ENCODE data around the gene MARCKSL1. TPM values are rescaled to one million over a fixed set of nuclear protein-coding genes. Genes with fewer than 3 reads are reported as not detected.

Gene MARCKSL1
- polyA plus RNA-seq, 2 donors = 3.6 to 6.0 TPM

GRCh38 chr1:32335535-32335789 lies 571 bp downstream of the MARCKSL1 start:
- H3K4me1 ChIP-seq (ENCODE audit: control insufficient read depth in 2 of 2, insufficient read depth in 2 of 2, low read length in 1 of 2) = peaks cover 5 to 8% of the 10 kb centered on the region in 2 donors
- no peaks in the 10 kb centered on the region for H3K9me3 ChIP-seq (ENCODE audit: control insufficient read depth in 2 of 2, insufficient read depth in 1 of 2, low read depth in 1 of 2, low read length in 1 of 2)
- no peak overlapping the region for H3K27ac ChIP-seq (ENCODE audit: low read depth in 2 of 2, low read length in 1 of 2)
- H3K27me3 ChIP-seq (ENCODE audit: control insufficient read depth in 1 of 2, insufficient read depth in 2 of 2, low read length in 2 of 2) = no peaks in the 10 kb centered on the region
- WGBS, 2 donors = 0 to 1% methylated on average over 29 to 34 of the region's 34 CpGs
- H3K36me3 ChIP-seq (ENCODE audit: control insufficient read depth in 2 of 2, insufficient read depth in 2 of 2, low read length in 1 of 2) = peaks cover 13 to 19% of the 10 kb centered on the region in 2 donors
- H3K4me3 ChIP-seq (ENCODE audit: low read depth in 1 of 2, low read length in 2 of 2) = peak overlapping the region; percentile 50 to 52

- Histone ChIP-seq H3K4me3 (ENCODE audit: low read depth in 1 of 2, low read length in 2 of 2) (peak overlapping the region; percentile 50 to 52), H3K36me3 (ENCODE audit: control insufficient read depth in 2 of 2, insufficient read depth in 2 of 2, low read length in 1 of 2) (peaks cover 13 to 23% of the 10 kb centered on the region in 2 donors), H3K27ac (ENCODE audit: low read depth in 2 of 2, low read length in 1 of 2) (no peak overlapping the region), H3K4me1 (ENCODE audit: control insufficient read depth in 2 of 2, insufficient read depth in 2 of 2, low read length in 1 of 2) (peaks cover 5 to 8% of the 10 kb centered on the region in 2 donors), H3K27me3 (ENCODE audit: control insufficient read depth in 1 of 2, insufficient read depth in 2 of 2, low read length in 2 of 2) (no peaks in the 10 kb centered on the region), H3K9me3 (ENCODE audit: control insufficient read depth in 2 of 2, insufficient read depth in 1 of 2, low read depth in 1 of 2, low read length in 1 of 2) (no peaks in the 10 kb centered on the region)
- WGBS, 2 donors = 3% methylated on average over 44 to 46 of the region's 46 CpGs
Observed at GRCh38 chr1:32334864-32335534, 1.0 kb downstream of the MARCKSL1 start.

- H3K36me3 ChIP-seq (ENCODE audit: control insufficient read depth in 2 of 2, insufficient read depth in 2 of 2, low read length in 1 of 2) = peaks cover 13 to 28% of the 10 kb centered on the region in 2 donors
- peaks cover 5 to 8% of the 10 kb centered on the region in 2 donors for H3K4me1 ChIP-seq (ENCODE audit: control insufficient read depth in 2 of 2, insufficient read depth in 2 of 2, low read length in 1 of 2)
- H3K27ac ChIP-seq (ENCODE audit: low read depth in 2 of 2, low read length in 1 of 2) = no peak overlapping the region
- no peaks in the 10 kb centered on the region for H3K9me3 ChIP-seq (ENCODE audit: control insufficient read depth in 2 of 2, insufficient read depth in 1 of 2, low read depth in 1 of 2, low read length in 1 of 2)
- WGBS, 2 donors = 56 to 62% methylated on average over 8 to 9 of the region's 9 CpGs
- no peaks in the 10 kb centered on the region for H3K27me3 ChIP-seq (ENCODE audit: control insufficient read depth in 1 of 2, insufficient read depth in 2 of 2, low read length in 2 of 2)
- no peak overlapping the region for H3K4me3 ChIP-seq (ENCODE audit: low read depth in 1 of 2, low read length in 2 of 2)
Observed at GRCh38 chr1:32334274-32334861, 1.7 kb downstream of the MARCKSL1 start.

GRCh38 chr1:32333251-32333963 lies 2.6 kb downstream of the MARCKSL1 start:
- Histone ChIP-seq H3K27ac (ENCODE audit: low read depth in 2 of 2, low read length in 1 of 2) (no peak overlapping the region), H3K27me3 (ENCODE audit: control insufficient read depth in 1 of 2, insufficient read depth in 2 of 2, low read length in 2 of 2) (no peaks in the 10 kb centered on the region), H3K9me3 (ENCODE audit: control insufficient read depth in 2 of 2, insufficient read depth in 1 of 2, low read depth in 1 of 2, low read length in 1 of 2) (no peaks in the 10 kb centered on the region), H3K4me1 (ENCODE audit: control insufficient read depth in 2 of 2, insufficient read depth in 2 of 2, low read length in 1 of 2) (peaks cover 5 to 8% of the 10 kb centered on the region in 2 donors), H3K4me3 (ENCODE audit: low read depth in 1 of 2, low read length in 2 of 2) (no peak overlapping the region), H3K36me3 (ENCODE audit: control insufficient read depth in 2 of 2, insufficient read depth in 2 of 2, low read length in 1 of 2) (peaks cover 16 to 36% of the 10 kb centered on the region in 2 donors)
- 63 to 77% methylated on average over 3 of the region's 3 CpGs for WGBS, 2 donors

- Histone ChIP-seq H3K36me3 (ENCODE audit: control insufficient read depth in 2 of 2, insufficient read depth in 2 of 2, low read length in 1 of 2) (peaks cover 19 to 38% of the 10 kb centered on the region in 2 donors), H3K4me3 (ENCODE audit: low read depth in 1 of 2, low read length in 2 of 2) (no peak overlapping the region), H3K27me3 (ENCODE audit: control insufficient read depth in 1 of 2, insufficient read depth in 2 of 2, low read length in 2 of 2) (no peaks in the 10 kb centered on the region), H3K9me3 (ENCODE audit: control insufficient read depth in 2 of 2, insufficient read depth in 1 of 2, low read depth in 1 of 2, low read length in 1 of 2) (no peaks in the 10 kb centered on the region), H3K4me1 (ENCODE audit: control insufficient read depth in 2 of 2, insufficient read depth in 2 of 2, low read length in 1 of 2) (peaks cover 5 to 8% of the 10 kb centered on the region in 2 donors), H3K27ac (ENCODE audit: low read depth in 2 of 2, low read length in 1 of 2) (peak overlapping the region in 1 of 2 donors; percentile 33)
- WGBS, 2 donors = 55 to 56% methylated on average over 3 of the region's 3 CpGs
Observed at GRCh38 chr1:32332290-32333079, 3.5 kb downstream of the MARCKSL1 start.

GRCh38 chr1:32331549-32331948 lies 4.5 kb downstream of the MARCKSL1 start:
- 89 to 92% methylated on average over 12 of the region's 12 CpGs for whole genome bisulfite sequencing, 2 donors
- Histone ChIP-seq H3K27me3 (ENCODE audit: control insufficient read depth in 1 of 2, insufficient read depth in 2 of 2, low read length in 2 of 2) (no peaks in the 10 kb centered on the region), H3K27ac (ENCODE audit: low read depth in 2 of 2, low read length in 1 of 2) (no peak overlapping the region), H3K36me3 (ENCODE audit: control insufficient read depth in 2 of 2, insufficient read depth in 2 of 2, low read length in 1 of 2) (peaks cover 28 to 47% of the 10 kb centered on the region in 2 donors), H3K4me3 (ENCODE audit: low read depth in 1 of 2, low read length in 2 of 2) (no peak overlapping the region), H3K4me1 (ENCODE audit: control insufficient read depth in 2 of 2, insufficient read depth in 2 of 2, low read length in 1 of 2) (peaks cover 4 to 7% of the 10 kb centered on the region in 2 donors), H3K9me3 (ENCODE audit: control insufficient read depth in 2 of 2, insufficient read depth in 1 of 2, low read depth in 1 of 2, low read length in 1 of 2) (no peaks in the 10 kb centered on the region)

- 92% methylated on average over 12 of the region's 12 CpGs for WGBS, 2 donors
- H3K27me3 ChIP-seq (ENCODE audit: control insufficient read depth in 1 of 2, insufficient read depth in 2 of 2, low read length in 2 of 2) = no peaks in the 10 kb centered on the region
- no peak overlapping the region for H3K4me3 ChIP-seq (ENCODE audit: low read depth in 1 of 2, low read length in 2 of 2)
- H3K27ac ChIP-seq (ENCODE audit: low read depth in 2 of 2, low read length in 1 of 2) = no peak overlapping the region
- H3K36me3 ChIP-seq (ENCODE audit: control insufficient read depth in 2 of 2, insufficient read depth in 2 of 2, low read length in 1 of 2) = peaks cover 28 to 47% of the 10 kb centered on the region in 2 donors
- H3K4me1 ChIP-seq (ENCODE audit: control insufficient read depth in 2 of 2, insufficient read depth in 2 of 2, low read length in 1 of 2) = peaks cover 0 to 4% of the 10 kb centered on the region in 2 donors
- no peaks in the 10 kb centered on the region for H3K9me3 ChIP-seq (ENCODE audit: control insufficient read depth in 2 of 2, insufficient read depth in 1 of 2, low read depth in 1 of 2, low read length in 1 of 2)
Observed at GRCh38 chr1:32330558-32331151, 5.4 kb downstream of the MARCKSL1 start.

- Histone ChIP-seq H3K27ac (ENCODE audit: low read depth in 2 of 2, low read length in 1 of 2) (no peak overlapping the region), H3K4me3 (ENCODE audit: low read depth in 1 of 2, low read length in 2 of 2) (no peak overlapping the region), H3K9me3 (ENCODE audit: control insufficient read depth in 2 of 2, insufficient read depth in 1 of 2, low read depth in 1 of 2, low read length in 1 of 2) (no peaks in the 10 kb centered on the region), H3K36me3 (ENCODE audit: control insufficient read depth in 2 of 2, insufficient read depth in 2 of 2, low read length in 1 of 2) (peaks cover 28 to 47% of the 10 kb centered on the region in 2 donors), H3K27me3 (ENCODE audit: control insufficient read depth in 1 of 2, insufficient read depth in 2 of 2, low read length in 2 of 2) (no peaks in the 10 kb centered on the region), H3K4me1 (ENCODE audit: control insufficient read depth in 2 of 2, insufficient read depth in 2 of 2, low read length in 1 of 2) (peaks cover 0 to 4% of the 10 kb centered on the region in 2 donors)
- WGBS, 2 donors = 89 to 94% methylated on average over 4 of the region's 4 CpGs
Observed at GRCh38 chr1:32329931-32330466, 6.0 kb downstream of the MARCKSL1 start.

- H3K36me3 ChIP-seq (ENCODE audit: control insufficient read depth in 2 of 2, insufficient read depth in 2 of 2, low read length in 1 of 2) = peaks cover 21 to 44% of the 10 kb centered on the region in 2 donors
- no peaks in the 10 kb centered on the region for H3K9me3 ChIP-seq (ENCODE audit: control insufficient read depth in 2 of 2, insufficient read depth in 1 of 2, low read depth in 1 of 2, low read length in 1 of 2)
- H3K4me1 ChIP-seq (ENCODE audit: control insufficient read depth in 2 of 2, insufficient read depth in 2 of 2, low read length in 1 of 2) = no peaks in the 10 kb centered on the region
- no peaks in the 10 kb centered on the region for H3K27me3 ChIP-seq (ENCODE audit: control insufficient read depth in 1 of 2, insufficient read depth in 2 of 2, low read length in 2 of 2)
- no peak overlapping the region for H3K4me3 ChIP-seq (ENCODE audit: low read depth in 1 of 2, low read length in 2 of 2)
- WGBS, 2 donors = 94 to 95% methylated on average over 11 of the region's 11 CpGs
- H3K27ac ChIP-seq (ENCODE audit: low read depth in 2 of 2, low read length in 1 of 2) = no peak overlapping the region
Observed at GRCh38 chr1:32327204-32327603, 8.8 kb downstream of the MARCKSL1 start.
